ENCODE data around the gene RPS3. TPM values are rescaled to one million over a fixed set of nuclear protein-coding genes. Genes with fewer than 3 reads are reported as not detected.

RPS3 gene
- total and polyA plus RNA-seq, 2 experiments from 2014 or later = 1,745 to 2,793 TPM

DNA sequence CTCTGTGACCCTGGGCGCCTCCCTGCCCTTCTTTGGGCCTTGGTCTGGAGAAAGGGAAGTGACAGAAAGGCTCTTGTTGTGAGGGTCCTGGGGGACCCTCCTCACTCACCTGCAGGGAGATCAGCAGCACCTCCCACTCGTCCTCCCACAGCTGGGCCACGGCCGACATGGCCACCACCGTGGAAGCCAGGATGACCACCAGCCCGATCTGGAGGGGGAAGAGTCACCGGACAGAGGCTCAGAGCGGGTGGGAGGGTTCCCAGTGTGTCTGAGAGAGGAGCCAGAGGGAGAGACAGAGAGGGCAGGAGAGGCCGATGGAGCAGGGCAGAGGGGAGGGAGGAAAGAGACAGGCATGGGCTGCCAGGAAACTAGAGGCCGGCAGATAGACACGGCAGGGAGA lies 50.5 kb downstream of the RPS3 start:
- Histone ChIP-seq H3K36me3 (ENCODE audit: insufficient read depth) (no peaks in the 10 kb centered on the region), H3F3A (replicated peaks; ENCODE audit: low read depth) (no peaks in the 10 kb centered on the region), H3K27ac (ENCODE audit: low read depth) (no peak overlapping the region), H3K4me2 (no peak overlapping the region), H3K79me2 (replicated peaks; ENCODE audit: insufficient read depth) (no peaks in the 10 kb centered on the region), H2AFZ (no peak overlapping the region), H3K4me3 (no peak overlapping the region), H3K9me2 (ENCODE audit: insufficient read depth) (no peaks in the 10 kb centered on the region), H3K4me1 (ENCODE audit: insufficient read depth) (no peaks in the 10 kb centered on the region; the same call in 1 of the 2 replicates), H4K20me1 (replicated peaks; ENCODE audit: insufficient read depth) (no peaks in the 10 kb centered on the region), H3K27me3 (ENCODE audit: insufficient read depth) (peaks cover 6% of the 10 kb centered on the region)
- Mint-ChIP-seq H3K4me1 (peaks cover 9% of the 10 kb centered on the region; the same call in 2 of the 3 replicates), H3K27ac (no peak overlapping the region), H3K36me3 (ENCODE audit: low read depth) (no peaks in the 10 kb centered on the region), H3K27me3 (ENCODE audit: insufficient read depth, low read depth, poor library complexity) (peaks cover 17% of the 10 kb centered on the region), H3K9me3 (no peaks in the 10 kb centered on the region), H3K4me3 (no peak overlapping the region)
- TF ChIP-seq CREB1 (CRISPR knock-in tag; IDR thresholded peaks at IDR 0.05; ENCODE audit: low read depth) = no peak
- TF ChIP-seq STAT1 (IDR thresholded peaks at IDR 0.05; ENCODE audit: unreplicated experiment) = no peak
- TF ChIP-seq ZNF114 (CRISPR knock-in tag; IDR thresholded peaks at IDR 0.05) = no peak
- TF ChIP-seq, protein P1, sequence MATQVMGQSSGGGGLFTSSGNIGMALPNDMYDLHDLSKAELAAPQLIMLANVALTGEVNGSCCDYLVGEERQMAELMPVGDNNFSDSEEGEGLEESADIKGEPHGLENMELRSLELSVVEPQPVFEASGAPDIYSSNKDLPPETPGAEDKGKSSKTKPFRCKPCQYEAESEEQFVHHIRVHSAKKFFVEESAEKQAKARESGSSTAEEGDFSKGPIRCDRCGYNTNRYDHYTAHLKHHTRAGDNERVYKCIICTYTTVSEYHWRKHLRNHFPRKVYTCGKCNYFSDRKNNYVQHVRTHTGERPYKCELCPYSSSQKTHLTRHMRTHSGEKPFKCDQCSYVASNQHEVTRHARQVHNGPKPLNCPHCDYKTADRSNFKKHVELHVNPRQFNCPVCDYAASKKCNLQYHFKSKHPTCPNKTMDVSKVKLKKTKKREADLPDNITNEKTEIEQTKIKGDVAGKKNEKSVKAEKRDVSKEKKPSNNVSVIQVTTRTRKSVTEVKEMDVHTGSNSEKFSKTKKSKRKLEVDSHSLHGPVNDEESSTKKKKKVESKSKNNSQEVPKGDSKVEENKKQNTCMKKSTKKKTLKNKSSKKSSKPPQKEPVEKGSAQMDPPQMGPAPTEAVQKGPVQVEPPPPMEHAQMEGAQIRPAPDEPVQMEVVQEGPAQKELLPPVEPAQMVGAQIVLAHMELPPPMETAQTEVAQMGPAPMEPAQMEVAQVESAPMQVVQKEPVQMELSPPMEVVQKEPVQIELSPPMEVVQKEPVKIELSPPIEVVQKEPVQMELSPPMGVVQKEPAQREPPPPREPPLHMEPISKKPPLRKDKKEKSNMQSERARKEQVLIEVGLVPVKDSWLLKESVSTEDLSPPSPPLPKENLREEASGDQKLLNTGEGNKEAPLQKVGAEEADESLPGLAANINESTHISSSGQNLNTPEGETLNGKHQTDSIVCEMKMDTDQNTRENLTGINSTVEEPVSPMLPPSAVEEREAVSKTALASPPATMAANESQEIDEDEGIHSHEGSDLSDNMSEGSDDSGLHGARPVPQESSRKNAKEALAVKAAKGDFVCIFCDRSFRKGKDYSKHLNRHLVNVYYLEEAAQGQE (IDR thresholded peaks at IDR 0.05; ENCODE audit: unreplicated experiment) = no peak
- TF ChIP-seq EZH2phosphoT487 (IDR thresholded peaks at IDR 0.05; ENCODE audit: unreplicated experiment) = no peak
- TF ChIP-seq, protein P2, sequence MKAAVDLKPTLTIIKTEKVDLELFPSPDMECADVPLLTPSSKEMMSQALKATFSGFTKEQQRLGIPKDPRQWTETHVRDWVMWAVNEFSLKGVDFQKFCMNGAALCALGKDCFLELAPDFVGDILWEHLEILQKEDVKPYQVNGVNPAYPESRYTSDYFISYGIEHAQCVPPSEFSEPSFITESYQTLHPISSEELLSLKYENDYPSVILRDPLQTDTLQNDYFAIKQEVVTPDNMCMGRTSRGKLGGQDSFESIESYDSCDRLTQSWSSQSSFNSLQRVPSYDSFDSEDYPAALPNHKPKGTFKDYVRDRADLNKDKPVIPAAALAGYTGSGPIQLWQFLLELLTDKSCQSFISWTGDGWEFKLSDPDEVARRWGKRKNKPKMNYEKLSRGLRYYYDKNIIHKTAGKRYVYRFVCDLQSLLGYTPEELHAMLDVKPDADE (IDR thresholded peaks at IDR 0.05) = no peak
- TF ChIP-seq JUNB (IDR thresholded peaks at IDR 0.05; ENCODE audit: unreplicated experiment) = no peak
- no peak for TF ChIP-seq NANOG (IDR thresholded peaks at IDR 0.05; ENCODE audit: borderline replicate concordance)
- TF ChIP-seq, protein P3, sequence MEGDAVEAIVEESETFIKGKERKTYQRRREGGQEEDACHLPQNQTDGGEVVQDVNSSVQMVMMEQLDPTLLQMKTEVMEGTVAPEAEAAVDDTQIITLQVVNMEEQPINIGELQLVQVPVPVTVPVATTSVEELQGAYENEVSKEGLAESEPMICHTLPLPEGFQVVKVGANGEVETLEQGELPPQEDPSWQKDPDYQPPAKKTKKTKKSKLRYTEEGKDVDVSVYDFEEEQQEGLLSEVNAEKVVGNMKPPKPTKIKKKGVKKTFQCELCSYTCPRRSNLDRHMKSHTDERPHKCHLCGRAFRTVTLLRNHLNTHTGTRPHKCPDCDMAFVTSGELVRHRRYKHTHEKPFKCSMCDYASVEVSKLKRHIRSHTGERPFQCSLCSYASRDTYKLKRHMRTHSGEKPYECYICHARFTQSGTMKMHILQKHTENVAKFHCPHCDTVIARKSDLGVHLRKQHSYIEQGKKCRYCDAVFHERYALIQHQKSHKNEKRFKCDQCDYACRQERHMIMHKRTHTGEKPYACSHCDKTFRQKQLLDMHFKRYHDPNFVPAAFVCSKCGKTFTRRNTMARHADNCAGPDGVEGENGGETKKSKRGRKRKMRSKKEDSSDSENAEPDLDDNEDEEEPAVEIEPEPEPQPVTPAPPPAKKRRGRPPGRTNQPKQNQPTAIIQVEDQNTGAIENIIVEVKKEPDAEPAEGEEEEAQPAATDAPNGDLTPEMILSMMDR (conservative IDR thresholded peaks at IDR 0.05; ENCODE audit: low read depth in 2 of 2) = no peak
- no peak for TF ChIP-seq EZH2 (IDR thresholded peaks at IDR 0.05; ENCODE audit: low read depth, unreplicated experiment)
- TF ChIP-seq, protein P4, sequence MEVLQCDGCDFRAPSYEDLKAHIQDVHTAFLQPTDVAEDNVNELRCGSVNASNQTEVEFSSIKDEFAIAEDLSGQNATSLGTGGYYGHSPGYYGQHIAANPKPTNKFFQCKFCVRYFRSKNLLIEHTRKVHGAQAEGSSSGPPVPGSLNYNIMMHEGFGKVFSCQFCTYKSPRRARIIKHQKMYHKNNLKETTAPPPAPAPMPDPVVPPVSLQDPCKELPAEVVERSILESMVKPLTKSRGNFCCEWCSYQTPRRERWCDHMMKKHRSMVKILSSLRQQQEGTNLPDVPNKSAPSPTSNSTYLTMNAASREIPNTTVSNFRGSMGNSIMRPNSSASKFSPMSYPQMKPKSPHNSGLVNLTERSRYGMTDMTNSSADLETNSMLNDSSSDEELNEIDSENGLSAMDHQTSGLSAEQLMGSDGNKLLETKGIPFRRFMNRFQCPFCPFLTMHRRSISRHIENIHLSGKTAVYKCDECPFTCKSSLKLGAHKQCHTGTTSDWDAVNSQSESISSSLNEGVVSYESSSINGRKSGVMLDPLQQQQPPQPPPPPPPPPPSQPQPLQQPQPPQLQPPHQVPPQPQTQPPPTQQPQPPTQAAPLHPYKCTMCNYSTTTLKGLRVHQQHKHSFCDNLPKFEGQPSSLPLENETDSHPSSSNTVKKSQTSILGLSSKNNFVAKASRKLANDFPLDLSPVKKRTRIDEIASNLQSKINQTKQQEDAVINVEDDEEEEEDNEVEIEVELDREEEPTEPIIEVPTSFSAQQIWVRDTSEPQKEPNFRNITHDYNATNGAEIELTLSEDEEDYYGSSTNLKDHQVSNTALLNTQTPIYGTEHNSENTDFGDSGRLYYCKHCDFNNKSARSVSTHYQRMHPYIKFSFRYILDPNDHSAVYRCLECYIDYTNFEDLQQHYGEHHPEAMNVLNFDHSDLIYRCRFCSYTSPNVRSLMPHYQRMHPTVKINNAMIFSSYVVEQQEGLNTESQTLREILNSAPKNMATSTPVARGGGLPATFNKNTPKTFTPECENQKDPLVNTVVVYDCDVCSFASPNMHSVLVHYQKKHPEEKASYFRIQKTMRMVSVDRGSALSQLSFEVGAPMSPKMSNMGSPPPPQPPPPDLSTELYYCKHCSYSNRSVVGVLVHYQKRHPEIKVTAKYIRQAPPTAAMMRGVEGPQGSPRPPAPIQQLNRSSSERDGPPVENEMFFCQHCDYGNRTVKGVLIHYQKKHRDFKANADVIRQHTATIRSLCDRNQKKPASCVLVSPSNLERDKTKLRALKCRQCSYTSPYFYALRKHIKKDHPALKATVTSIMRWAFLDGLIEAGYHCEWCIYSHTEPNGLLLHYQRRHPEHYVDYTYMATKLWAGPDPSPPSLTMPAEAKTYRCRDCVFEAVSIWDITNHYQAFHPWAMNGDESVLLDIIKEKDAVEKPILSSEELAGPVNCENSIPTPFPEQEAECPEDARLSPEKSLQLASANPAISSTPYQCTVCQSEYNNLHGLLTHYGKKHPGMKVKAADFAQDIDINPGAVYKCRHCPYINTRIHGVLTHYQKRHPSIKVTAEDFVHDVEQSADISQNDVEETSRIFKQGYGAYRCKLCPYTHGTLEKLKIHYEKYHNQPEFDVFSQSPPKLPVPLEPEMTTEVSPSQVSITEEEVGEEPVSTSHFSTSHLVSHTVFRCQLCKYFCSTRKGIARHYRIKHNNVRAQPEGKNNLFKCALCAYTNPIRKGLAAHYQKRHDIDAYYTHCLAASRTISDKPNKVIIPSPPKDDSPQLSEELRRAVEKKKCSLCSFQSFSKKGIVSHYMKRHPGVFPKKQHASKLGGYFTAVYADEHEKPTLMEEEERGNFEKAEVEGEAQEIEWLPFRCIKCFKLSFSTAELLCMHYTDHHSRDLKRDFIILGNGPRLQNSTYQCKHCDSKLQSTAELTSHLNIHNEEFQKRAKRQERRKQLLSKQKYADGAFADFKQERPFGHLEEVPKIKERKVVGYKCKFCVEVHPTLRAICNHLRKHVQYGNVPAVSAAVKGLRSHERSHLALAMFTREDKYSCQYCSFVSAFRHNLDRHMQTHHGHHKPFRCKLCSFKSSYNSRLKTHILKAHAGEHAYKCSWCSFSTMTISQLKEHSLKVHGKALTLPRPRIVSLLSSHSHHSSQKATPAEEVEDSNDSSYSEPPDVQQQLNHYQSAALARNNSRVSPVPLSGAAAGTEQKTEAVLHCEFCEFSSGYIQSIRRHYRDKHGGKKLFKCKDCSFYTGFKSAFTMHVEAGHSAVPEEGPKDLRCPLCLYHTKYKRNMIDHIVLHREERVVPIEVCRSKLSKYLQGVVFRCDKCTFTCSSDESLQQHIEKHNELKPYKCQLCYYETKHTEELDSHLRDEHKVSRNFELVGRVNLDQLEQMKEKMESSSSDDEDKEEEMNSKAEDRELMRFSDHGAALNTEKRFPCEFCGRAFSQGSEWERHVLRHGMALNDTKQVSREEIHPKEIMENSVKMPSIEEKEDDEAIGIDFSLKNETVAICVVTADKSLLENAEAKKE (CRISPR knock-in tag; IDR thresholded peaks at IDR 0.05) = no peak
- no peak for TF ChIP-seq POLR2AphosphoS5 (IDR thresholded peaks at IDR 0.05; ENCODE audit: low read depth)
- no peak for TF ChIP-seq ZNF331 (CRISPR knock-in tag; IDR thresholded peaks at IDR 0.05; ENCODE audit: low read depth)
- no peak for DNase-seq (ENCODE audit: low spot score)
- ATAC-seq = no peak
